Endothelial cell of umbilical vein (primary cell): Measurements from ENCODE around the gene SIGLEC8. TPM values are rescaled to one million over a fixed set of nuclear protein-coding genes. Genes with fewer than 3 reads are reported as not detected.

Experiments
- BruUV-seq: library from RNA; stranded (reverse); fragments of 400-500 nt; replicated peaks from 2 replicates; lab custom pipeline; 2021; lab: Mats Ljungman, UMichigan
- CTCF ChIA-PET: fragments of 300-600, 350-600 bp; sonication (Branson Sonifier 250); formaldehyde crosslinking; loops from one replicate; lab custom pipeline; 2021; ENCODE audit warnings: antibody characterized with exemption, inconsistent platforms; lab: Charles Lee
- POLR2A ChIA-PET: fragments of 300-600, 350-600 bp; sonication (Branson Sonifier 250); formaldehyde crosslinking; loops from one replicate; lab custom pipeline; 2021; ENCODE audit warnings: antibody characterized with exemption, inconsistent platforms; lab: Charles Lee
- DNase-seq: peaks from one replicate; pipeline ENCODE4 v3.0.0-alpha.2; 2011; ENCODE audit warnings: low read depth, low spot score
- FAIRE-seq: peaks from 2 replicates; lab custom pipeline; 2011; peaks lifted over from hg19 to GRCh38; lab: Jason Lieb, UNC
- H2AFZ ChIP-seq: 2 replicates; pipeline ENCODE4 v1.6.0; 2012; ENCODE audit warnings: low read depth, low read length, control low read depth, inconsistent platforms
- H3K27ac ChIP-seq: 2 replicates; pipeline ENCODE4 v1.5.1; 2011; ENCODE audit warnings: low read depth, mild to moderate bottlenecking, control low read depth, low read length, moderate library complexity; ENCODE audit not compliant: insufficient read depth
- H3K27me3 ChIP-seq, 2 experiments: 2 replicates each; pipeline versions ENCODE4 v1.6.0 to v1.6.1; 2011; ENCODE audit warnings: low read length in 2 of 2, mixed read lengths in 1 of 2; ENCODE audit not compliant: control insufficient read depth in 2 of 2, insufficient read depth in 2 of 2
- H3K36me3 ChIP-seq, 2 experiments: 2 replicates in 1 of 2; 3 replicates in 1 of 2; pipeline ENCODE4 v1.5.1; 2011; ENCODE audit warnings: low read length in 2 of 2, mild to moderate bottlenecking in 1 of 2, moderate library complexity in 1 of 2; ENCODE audit not compliant: control insufficient read depth in 2 of 2, insufficient read depth in 2 of 2; ENCODE audit errors: extremely low read depth in 1 of 2
- H3K4me1 ChIP-seq: 3 replicates; pipeline ENCODE4 v1.5.1; 2011; ENCODE audit warnings: mild to moderate bottlenecking, low read length; ENCODE audit not compliant: control insufficient read depth, insufficient read depth; ENCODE audit errors: extremely low read depth
- H3K4me2 ChIP-seq: 2 replicates; pipeline ENCODE4 v1.6.1; 2011; ENCODE audit warnings: low read length, control low read depth, mixed read lengths; ENCODE audit not compliant: insufficient read depth
- H3K4me3 ChIP-seq, 3 experiments: fragments of 200-600 bp in 1 of 3; sonication (generic), shearing (Covaris generic) in 1 of 3; replicated peaks in 1 of 3; 2 replicates each; pipeline ENCODE4 v1.5.1; 2011 to 2016; ENCODE audit warnings: control low read depth in 3 of 3, low read length in 3 of 3, mild to moderate bottlenecking in 2 of 3, inconsistent platforms in 1 of 3, low read depth in 1 of 3, moderate library complexity in 1 of 3; ENCODE audit not compliant: insufficient read depth in 1 of 3
- H3K79me2 ChIP-seq: 2 replicates; pipeline ENCODE4 v1.6.0; 2012; ENCODE audit warnings: low read length, inconsistent platforms; ENCODE audit not compliant: control insufficient read depth, insufficient read depth
- H3K9ac ChIP-seq: replicated peaks from 2 replicates; pipeline ENCODE3; 2011; ENCODE audit warnings: low read length, control low read depth; ENCODE audit not compliant: insufficient read depth; ENCODE audit errors: extremely low read depth
- H3K9me1 ChIP-seq: replicated peaks from 3 replicates; pipeline ENCODE4 v1.6.0; 2011; ENCODE audit warnings: mild to moderate bottlenecking, low read length; ENCODE audit not compliant: control insufficient read depth, insufficient read depth; ENCODE audit errors: extremely low read depth
- H3K9me3 ChIP-seq: replicated peaks from 2 replicates; pipeline ENCODE4 v1.5.1; 2012; ENCODE audit warnings: low read length, inconsistent platforms; ENCODE audit not compliant: control insufficient read depth, insufficient read depth
- H4K20me1 ChIP-seq: replicated peaks from 2 replicates; pipeline ENCODE3; 2011; ENCODE audit warnings: mild to moderate bottlenecking, low read length; ENCODE audit not compliant: control insufficient read depth, insufficient read depth; ENCODE audit errors: extremely low read depth
- CTCF ChIP-seq, 2 donors: IDR thresholded peaks; 1 replicate in 1 of 2; 2 replicates in 1 of 2; pipeline ENCODE4 v1.5.1; 2011; ENCODE audit warnings: low read length in 2 of 2, mild to moderate bottlenecking in 2 of 2, moderate library complexity in 2 of 2, control low read depth in 1 of 2, inconsistent platforms in 1 of 2, low read depth in 1 of 2; ENCODE audit not compliant: insufficient read depth in 1 of 2; ENCODE audit errors: extremely low read depth in 1 of 2
- EZH2 ChIP-seq: IDR thresholded peaks from 2 replicates; pipeline ENCODE4 v1.6.1; 2012; ENCODE audit warnings: borderline replicate concordance, low read depth, mild to moderate bottlenecking, moderate library complexity, low read length, inconsistent platforms; ENCODE audit not compliant: severe bottlenecking
- FOS ChIP-seq: IDR thresholded peaks from 2 replicates; pipeline ENCODE4 v1.6.1; 2011; ENCODE audit warnings: mild to moderate bottlenecking, low read length, moderate library complexity, borderline replicate concordance; ENCODE audit not compliant: insufficient read depth
- GATA2 ChIP-seq: IDR thresholded peaks from 2 replicates; pipeline ENCODE4 v1.7.0; 2011; ENCODE audit warnings: low read depth, mild to moderate bottlenecking, moderate library complexity, mixed read lengths, low read length; ENCODE audit not compliant: insufficient read length, insufficient read depth
- JUN ChIP-seq: IDR thresholded peaks from 2 replicates; pipeline ENCODE4 v1.6.1; 2011; ENCODE audit warnings: borderline replicate concordance, low read depth; ENCODE audit not compliant: insufficient read length, insufficient read depth
- MAX ChIP-seq: IDR thresholded peaks from 2 replicates; pipeline ENCODE4 v1.6.1; 2011; ENCODE audit not compliant: insufficient read depth, insufficient read length
- MYC ChIP-seq: IDR thresholded peaks from one replicate; pipeline ENCODE4 v1.6.1; 2011; ENCODE audit warnings: mild to moderate bottlenecking, low read depth, low read length
- POLR2A ChIP-seq: IDR thresholded peaks from 2 replicates; pipeline ENCODE4 v1.6.1; 2012; ENCODE audit warnings: low read depth, mild to moderate bottlenecking, control low read depth, low read length
- POLR2AphosphoS5 ChIP-seq: IDR thresholded peaks from 2 replicates; pipeline ENCODE4 v1.6.1; 2012; ENCODE audit warnings: low read depth, mild to moderate bottlenecking, control low read depth, low read length, moderate library complexity; ENCODE audit not compliant: insufficient read depth
- dilution Hi-C: fragments of 300-500 bp; cut with MboI; formaldehyde crosslinking; loops from one replicate; pipeline ENCODE4 v1.15.0; 2019; ENCODE audit warnings: low sequenced_read_pairs; ENCODE audit not compliant: extremely low pct_ligation_motif_present
- intact Hi-C: fragments of 100-400 bp; cut with micrococcal nuclease; formaldehyde crosslinking; loops from one replicate; pipeline ENCODE4 v1.10.0; 2022
- polyA plus RNA-seq, 4 experiments: library from polyadenylated mRNA; depleted of rRNA in 3 of 4; stranded (reverse) in 3 of 4; unstranded in 1 of 4; fragments of >200 nt; gene quantifications; 2 replicates each; pipeline versions ENCODE4 v1.2.1 to v1.2.3, GENCODE V29; 2011 to 2012; ENCODE audit warnings: missing spikeins in 1 of 4
- total RNA-seq: library from RNA; stranded (reverse); gene quantifications from 2 replicates; pipeline ENCODE4 v1.2.3, GENCODE V29; 2021

The SIGLEC8 gene
- total and polyA plus RNA-seq, 2 donors (not counting 3 experiments of a cell fraction or from before 2014, with no cell fraction given): not detected

- TF ChIP-seq GATA2: no peak
- TF ChIP-seq MYC: no peak
- TF ChIP-seq POLR2AphosphoS5: no peak
- no peak for TF ChIP-seq CTCF (IDR thresholded peaks at IDR 0.05; ENCODE audit: extremely low read depth in 1 of 2, insufficient read depth in 1 of 2, low read depth in 1 of 2, low read length in 2 of 2)
- no peak for TF ChIP-seq MAX
- no peak for TF ChIP-seq POLR2A
- no peak for TF ChIP-seq JUN
- no peak for TF ChIP-seq FOS
- TF ChIP-seq EZH2: no peak
- Histone ChIP-seq H3K9ac (no peak overlapping the region), H3K27ac (no peak overlapping the region), H3K27me3 (no peaks in the 10 kb centered on the region), H3K36me3 (no peaks in the 10 kb centered on the region), H3K79me2 (no peaks in the 10 kb centered on the region), H3K4me1 (no peaks in the 10 kb centered on the region), H3K4me3 (no peak overlapping the region), H4K20me1 (no peaks in the 10 kb centered on the region), H3K9me3 (no peaks in the 10 kb centered on the region), H2AFZ (no peak overlapping the region), H3K9me1 (no peaks in the 10 kb centered on the region), H3K4me2 (no peak overlapping the region)
- POLR2A ChIA-PET: no interaction called here
- intact Hi-C loops: no loop called here
- dilution Hi-C loops: no loop called here
- no peak for DNase-seq
- FAIRE-seq: no peak
- BruUV-seq: no TSS peak
- CTCF ChIA-PET: interaction anchor here (1.1 to 1.7 kb wide), 4 partner anchors 12 to 175 kb away, joined by 3 to 6 read pairs (median 4); no protein-coding TSS in a partner anchor
Measured at GRCh38 chr19:51485960-51486660, 27.9 kb upstream of the SIGLEC8 start.
